HepG2 (cell line): ENCODE results near the gene ARID1A. TPM values are rescaled to one million over a fixed set of nuclear protein-coding genes. Genes with fewer than 3 reads are reported as not detected.

Source experiments
- ATRX ChIP-seq: sonication (generic); formaldehyde crosslinking; IDR thresholded peaks from 2 replicates; pipeline ENCODE4 v1.4.0; 2020; ENCODE audit warnings: missing genetic modification reagents, borderline replicate concordance
- HNF4G ChIP-seq, 2 experiments: sonication (generic) in 1 of 2; formaldehyde crosslinking in 1 of 2; IDR thresholded peaks; 2 replicates each; pipeline versions ENCODE4 v1.4.0 to v1.6.1; 2011 to 2020; ENCODE audit warnings: borderline replicate concordance in 2 of 2, low read depth in 2 of 2, mild to moderate bottlenecking in 2 of 2, low read length in 1 of 2, missing genetic modification reagents in 1 of 2, moderate library complexity in 1 of 2
- IKZF4 ChIP-seq: sonication (generic); formaldehyde crosslinking; IDR thresholded peaks from 2 replicates; pipeline ENCODE4 v1.5.1; 2020; ENCODE audit warnings: borderline replicate concordance, mild to moderate bottlenecking, low read depth, missing genetic modification reagents; ENCODE audit errors: not compliant biosample characterization
- MED13 ChIP-seq: sonication (generic); formaldehyde crosslinking; IDR thresholded peaks from 2 replicates; pipeline ENCODE4 v1.5.0; 2020; ENCODE audit warnings: missing genetic modification reagents
- MED8 ChIP-seq: sonication (generic); formaldehyde crosslinking; IDR thresholded peaks from 2 replicates; pipeline ENCODE4 v1.8.1; 2023; ENCODE audit warnings: mild to moderate bottlenecking, missing genetic modification reagents; ENCODE audit not compliant: insufficient replicate concordance
- MXD4 ChIP-seq: IDR thresholded peaks from 2 replicates; pipeline ENCODE4 v1.6.1; 2016; ENCODE audit warnings: mild to moderate bottlenecking, missing biosample characterization, missing genetic modification reagents
- PATZ1 ChIP-seq: sonication (generic); formaldehyde crosslinking; IDR thresholded peaks from 2 replicates; pipeline ENCODE4 v1.4.0; 2020; ENCODE audit warnings: missing genetic modification reagents
- REXO4 ChIP-seq: sonication (generic); formaldehyde crosslinking; IDR thresholded peaks from 2 replicates; pipeline ENCODE4 v1.8.0; 2022; ENCODE audit warnings: missing genetic modification reagents, mild to moderate bottlenecking, borderline replicate concordance
- RNF2 ChIP-seq: fragments of 450-650 bp; conservative IDR thresholded peaks from 2 replicates; pipeline ENCODE4 v1.6.1; 2016; ENCODE audit warnings: low read depth
- SIN3A ChIP-seq: IDR thresholded peaks from 2 replicates; pipeline ENCODE4 v1.6.1; 2011; ENCODE audit warnings: low read depth, mild to moderate bottlenecking, control low read depth, low read length, borderline replicate concordance
- SIX4 ChIP-seq: sonication (generic); formaldehyde crosslinking; IDR thresholded peaks from 2 replicates; pipeline ENCODE4 v1.4.0; 2020; ENCODE audit warnings: missing genetic modification reagents
- TARDBP ChIP-seq: sonication (generic); formaldehyde crosslinking; IDR thresholded peaks from 2 replicates; pipeline ENCODE4 v1.8.0; 2022; ENCODE audit warnings: mild to moderate bottlenecking, missing genetic modification reagents
- TBP ChIP-seq: sonication (generic); formaldehyde crosslinking; IDR thresholded peaks from 2 replicates; pipeline ENCODE4 v1.5.0; 2020; ENCODE audit warnings: missing genetic modification reagents
- THAP9 ChIP-seq: sonication (generic); formaldehyde crosslinking; IDR thresholded peaks from 2 replicates; pipeline ENCODE4; 2020; ENCODE audit warnings: missing genetic modification reagents, mild to moderate bottlenecking, borderline replicate concordance
- TIGD3 ChIP-seq: sonication (generic); formaldehyde crosslinking; IDR thresholded peaks from 2 replicates; pipeline ENCODE4 v1.5.1; 2020; ENCODE audit warnings: mild to moderate bottlenecking, missing genetic modification reagents, borderline replicate concordance
- ZBTB44 ChIP-seq: sonication (generic); formaldehyde crosslinking; IDR thresholded peaks from 2 replicates; pipeline ENCODE4 v1.4.0; 2020; ENCODE audit warnings: missing genetic modification reagents
- ZFAT ChIP-seq: sonication (generic); formaldehyde crosslinking; conservative IDR thresholded peaks from 2 replicates; pipeline ENCODE4 v1.8.1; 2023; ENCODE audit warnings: missing genetic modification reagents, inconsistent platforms
- ZKSCAN8 ChIP-seq: IDR thresholded peaks from 2 replicates; pipeline ENCODE4 v1.6.1; 2016; ENCODE audit warnings: borderline replicate concordance, missing genetic modification reagents, missing compliant biosample characterization
- ZNF260 ChIP-seq: sonication (generic); formaldehyde crosslinking; IDR thresholded peaks from 2 replicates; pipeline ENCODE4 v1.4.0; 2020; ENCODE audit warnings: missing genetic modification reagents, low read depth, mild to moderate bottlenecking, borderline replicate concordance
- ZNF570 ChIP-seq: sonication (generic); formaldehyde crosslinking; IDR thresholded peaks from 2 replicates; pipeline ENCODE4 v1.4.0; 2020; ENCODE audit warnings: mild to moderate bottlenecking, missing genetic modification reagents, borderline replicate concordance
- ZNF589 ChIP-seq: sonication (generic); formaldehyde crosslinking; conservative IDR thresholded peaks from 2 replicates; pipeline ENCODE4 v1.8.0; 2022; ENCODE audit warnings: mild to moderate bottlenecking, moderate library complexity, missing genetic modification reagents
- ZNF674 ChIP-seq: sonication (generic); formaldehyde crosslinking; IDR thresholded peaks from 2 replicates; pipeline ENCODE4 v1.5.0; 2020; ENCODE audit warnings: low read depth, mild to moderate bottlenecking, missing genetic modification reagents
- polyA plus RNA-seq, 8 experiments: library from polyadenylated mRNA; depleted of rRNA in 3 of 8; stranded (reverse) in 7 of 8; unstranded in 1 of 8; fragments of >200 nt; fragmentation: Illumina TruSeq in 4 of 8; extraction: Trizol in 4 of 8; gene quantifications; 2 replicates each; pipeline versions ENCODE4 v1.2.1 to v1.2.3, GENCODE V29; 2011 to 2016; ENCODE audit warnings: low read depth in 4 of 8, missing spikeins in 1 of 8, mixed read lengths in 1 of 8; ENCODE audit not compliant: insufficient read depth in 1 of 8
- total RNA-seq, 5 experiments: library from RNA; depleted of rRNA; stranded (reverse); fragments of >200 nt; fragmentation: Illumina TruSeq; extraction: Trizol; gene quantifications; 2 replicates each; pipeline ENCODE4 v1.2.3, GENCODE V29; 2016; ENCODE audit warnings: low read depth in 1 of 5

Gene ARID1A
- total and polyA plus RNA-seq, 2 of the 13 experiments (the other 11 are each of a cell fraction or from before 2014, with no cell fraction given): 11.9 to 15.9 TPM

- TF ChIP-seq HNF4G (IDR thresholded peaks at IDR 0.05; ENCODE audit: borderline replicate concordance, low read depth, low read length): no peak
- TF ChIP-seq HNF4G (CRISPR knock-in tag; IDR thresholded peaks at IDR 0.05; ENCODE audit: borderline replicate concordance, low read depth): no peak
- no peak for TF ChIP-seq ZNF570 (CRISPR knock-in tag)
- TF ChIP-seq TARDBP: no peak
- no peak for TF ChIP-seq MXD4 (CRISPR knock-in tag)
- TF ChIP-seq PATZ1: 0 out of 2 replicates have a peak, but pooled peaks have one; percentile 21
- no peak for TF ChIP-seq RNF2
- no peak for TF ChIP-seq ZFAT (CRISPR knock-in tag)
- no peak for TF ChIP-seq SIN3A
- no peak for TF ChIP-seq ZNF589 (CRISPR knock-in tag)
- no peak for TF ChIP-seq ZKSCAN8
- TF ChIP-seq ZNF674 (CRISPR knock-in tag): no peak
- no peak for TF ChIP-seq TBP (CRISPR knock-in tag)
- no peak for TF ChIP-seq SIX4 (CRISPR knock-in tag)
- no peak for TF ChIP-seq TIGD3 (CRISPR knock-in tag)
- no peak for TF ChIP-seq IKZF4
- no peak for TF ChIP-seq THAP9 (CRISPR knock-in tag)
- no peak for TF ChIP-seq MED8 (CRISPR knock-in tag)
- no peak for TF ChIP-seq ATRX (CRISPR knock-in tag)
- TF ChIP-seq MED13 (CRISPR knock-in tag): no peak
- no peak for TF ChIP-seq ZNF260 (CRISPR knock-in tag)
- TF ChIP-seq REXO4 (CRISPR knock-in tag): no peak
- no peak for TF ChIP-seq ZBTB44 (CRISPR knock-in tag)
Observed at GRCh38 chr1:26771643-26772321, 76.0 kb downstream of the ARID1A start (continued).
